HS-27A (cell line): ENCODE data around the gene GJD4.

Experiments
- DNase-seq: peaks from one replicate; pipeline ENCODE4 v3.0.0-alpha.2; 2012; ENCODE audit warnings: low read depth, missing footprints

GJD4 gene

GRCh38 chr10:35579116-35579515 lies 26.0 kb upstream of the GJD4 start:
- DNase-seq, result no peak

GRCh38 chr10:35579726-35580422 lies 25.3 kb upstream of the GJD4 start:
- no peak for DNase-seq

GRCh38 chr10:35580423-35580770 lies 24.7 kb upstream of the GJD4 start:
- no peak for DNase-seq

- no peak for DNase-seq
Measured at GRCh38 chr10:35581655-35582054, 23.5 kb upstream of the GJD4 start.

DNA sequence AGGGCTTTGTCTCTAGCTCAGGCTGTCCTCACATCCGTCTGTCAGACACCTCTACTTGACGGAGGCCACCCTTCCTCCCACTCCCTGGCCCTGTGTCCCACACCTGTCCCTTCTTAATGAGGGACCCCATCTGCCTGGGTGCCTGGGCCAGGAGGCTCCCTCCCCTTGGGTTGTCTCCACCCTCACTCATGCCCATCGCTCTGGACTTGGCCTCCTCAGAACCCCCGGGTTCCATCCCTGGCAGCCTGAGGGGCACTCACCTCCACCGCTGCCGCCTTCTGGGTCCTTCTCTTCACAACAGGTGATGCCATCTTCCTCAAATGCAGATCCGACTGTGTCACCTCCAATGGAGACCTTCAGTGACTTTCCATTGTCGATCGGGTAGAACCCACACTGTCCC lies 20.2 kb upstream of the GJD4 start:
- DNase-seq, result no peak

DNA sequence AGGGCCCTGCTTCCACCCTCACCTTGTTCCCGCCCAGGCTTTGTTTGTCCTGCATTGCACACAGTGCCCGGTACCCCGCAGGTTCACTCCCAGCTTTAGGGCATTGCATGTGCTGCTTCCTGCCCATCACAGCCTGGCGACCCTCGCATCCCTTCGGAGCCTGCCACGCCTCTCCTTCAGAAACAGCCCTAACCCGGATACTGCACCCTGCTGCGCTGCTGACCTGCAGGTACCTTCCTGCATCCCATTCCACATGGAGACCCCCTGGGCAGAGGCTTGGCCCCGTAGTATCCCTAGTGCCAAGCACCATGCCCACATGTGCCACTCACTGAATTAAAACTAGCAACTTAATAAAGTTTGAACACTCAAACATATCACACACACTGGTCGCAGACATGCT lies 19.8 kb upstream of the GJD4 start:
- no peak for DNase-seq

DNA sequence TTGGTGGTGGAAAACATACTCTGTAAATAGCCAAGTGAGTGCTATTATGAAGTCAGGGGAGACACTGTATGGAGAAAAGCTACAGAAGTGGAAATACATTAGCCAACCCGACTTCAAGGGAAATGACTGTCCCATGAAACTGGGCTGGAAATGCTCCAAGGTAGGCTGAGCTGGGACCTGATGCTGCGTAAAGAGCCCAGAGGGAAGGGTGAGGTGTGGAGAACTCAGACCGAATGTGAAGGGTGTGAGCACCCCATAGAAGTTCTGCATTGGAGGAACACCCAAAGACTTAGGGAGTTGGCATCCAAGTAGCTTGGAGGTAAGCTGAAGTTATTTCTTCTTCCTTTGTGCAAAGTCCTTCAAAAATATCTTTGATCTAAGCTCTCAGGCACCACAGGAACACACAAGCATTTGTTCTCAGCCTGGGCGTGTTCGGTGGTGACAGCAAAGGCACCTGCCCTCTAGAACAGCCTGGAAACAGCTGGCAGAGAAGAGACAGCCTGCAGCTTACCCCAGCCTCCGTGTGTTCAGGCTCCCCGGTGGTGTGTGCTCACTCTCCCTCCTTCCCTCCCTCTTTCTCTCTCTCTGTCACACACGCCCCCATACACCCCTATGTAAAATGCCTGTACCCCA lies 19.1 kb upstream of the GJD4 start:
- no peak for DNase-seq

DNA sequence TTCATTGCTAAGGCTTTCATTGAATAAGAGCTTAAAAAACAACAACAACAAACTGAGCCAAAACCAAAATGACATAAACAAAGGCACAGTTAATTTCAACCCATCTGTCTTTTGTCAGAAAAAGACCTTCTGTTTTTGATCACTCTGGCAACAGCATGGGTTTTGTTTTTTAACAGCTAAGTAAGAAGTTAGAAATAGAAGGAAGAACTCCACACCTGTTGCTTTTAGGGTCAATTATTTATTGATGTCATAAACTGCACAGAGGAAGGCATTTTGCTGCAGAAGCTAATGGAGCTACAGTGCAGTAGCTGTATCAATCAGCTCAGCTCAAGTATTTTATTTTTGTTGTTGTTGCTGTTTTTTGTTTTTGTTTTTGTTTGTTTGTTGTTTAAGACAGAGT lies 16.3 kb upstream of the GJD4 start:
- no peak for DNase-seq

- DNase-seq, result no peak
Measured at GRCh38 chr10:35592441-35592840, 12.7 kb upstream of the GJD4 start.

DNA sequence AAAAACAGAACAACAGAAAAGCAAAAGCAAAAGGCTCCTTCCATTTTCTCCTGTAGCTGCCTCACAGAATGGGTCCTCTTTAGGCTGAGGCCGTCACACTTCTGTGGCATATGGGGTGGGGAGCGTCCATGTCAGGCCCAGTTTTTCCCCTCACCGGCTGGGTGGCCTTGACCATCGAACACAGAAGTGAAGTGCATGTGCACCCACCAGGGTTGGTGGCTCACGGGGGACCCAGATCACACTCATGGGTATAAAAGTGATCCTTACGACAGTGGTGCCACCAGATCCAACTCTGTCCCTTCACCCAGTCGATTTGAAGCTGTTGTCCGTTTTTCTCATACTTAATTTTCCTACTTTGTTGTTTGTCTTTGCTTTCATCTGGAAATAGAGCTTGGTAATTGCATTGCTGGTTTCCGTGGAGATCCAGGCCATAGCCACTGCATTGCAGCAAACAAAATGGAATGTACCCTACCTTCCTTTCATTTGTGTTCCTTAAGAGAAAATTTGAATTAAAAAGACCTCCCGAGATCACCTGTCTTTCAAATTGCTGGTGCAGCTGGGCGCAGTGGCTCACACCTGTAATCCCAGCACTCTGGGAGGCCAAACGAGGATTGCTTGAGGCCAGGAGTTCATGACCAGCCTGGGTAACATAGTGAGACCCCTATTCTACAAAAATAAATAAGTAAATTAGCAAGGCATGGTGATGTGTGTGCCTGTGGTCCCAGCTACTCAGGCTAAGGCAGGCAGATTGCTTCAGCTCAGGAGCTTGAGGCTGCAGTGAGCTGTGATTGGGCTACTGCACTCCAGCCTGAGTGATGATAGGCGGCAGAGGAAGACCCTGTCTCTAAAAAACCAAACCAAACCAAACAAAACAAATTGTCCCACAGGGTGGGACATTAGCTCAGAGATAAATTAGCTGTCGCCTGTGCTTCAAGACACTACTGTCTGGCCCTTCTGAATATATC lies 10.7 kb upstream of the GJD4 start:
- DNase-seq, result no peak

DNA sequence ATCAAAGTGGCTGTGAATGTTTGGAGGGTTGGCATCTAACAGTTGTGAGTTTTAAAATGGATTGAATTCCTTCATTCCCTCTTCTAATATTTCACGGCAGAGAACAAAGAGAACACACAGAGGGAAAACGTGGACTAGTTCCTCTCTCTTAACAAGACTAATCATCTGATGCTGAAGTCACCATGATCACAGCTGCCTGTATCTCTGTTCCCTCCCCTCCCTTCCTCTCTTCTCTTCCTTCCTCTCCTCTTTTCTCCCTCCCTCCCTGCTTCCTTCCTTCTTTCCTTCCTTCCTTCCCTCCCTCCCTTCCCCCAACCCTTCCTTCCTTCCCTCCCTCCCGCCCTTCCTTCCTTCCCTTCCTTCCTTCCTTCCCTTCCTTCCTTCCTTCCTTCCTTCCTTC lies 10.0 kb upstream of the GJD4 start:
- no peak for DNase-seq

DNA sequence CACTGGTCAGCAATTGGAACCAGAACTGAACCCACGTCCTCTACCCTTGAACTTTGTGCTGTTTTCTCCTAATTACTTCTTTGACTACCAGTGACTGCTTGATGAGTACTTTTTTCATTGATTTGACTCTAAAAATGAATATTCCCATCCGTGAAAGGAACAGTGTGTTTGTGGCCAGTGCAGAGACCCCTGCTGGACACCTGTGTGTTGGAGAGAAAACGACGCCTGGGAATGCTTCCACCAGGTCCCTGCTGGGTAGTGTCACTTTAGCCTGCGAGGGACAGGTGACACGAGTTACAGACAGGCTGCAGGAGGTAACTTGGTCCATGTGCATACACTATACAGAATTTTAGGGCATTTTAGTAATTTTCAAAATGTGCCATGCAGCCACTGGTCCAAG lies 6.8 kb upstream of the GJD4 start:
- DNase-seq, result no peak

GRCh38 chr10:35600193-35600592 lies 4.9 kb upstream of the GJD4 start:
- no peak for DNase-seq

DNA sequence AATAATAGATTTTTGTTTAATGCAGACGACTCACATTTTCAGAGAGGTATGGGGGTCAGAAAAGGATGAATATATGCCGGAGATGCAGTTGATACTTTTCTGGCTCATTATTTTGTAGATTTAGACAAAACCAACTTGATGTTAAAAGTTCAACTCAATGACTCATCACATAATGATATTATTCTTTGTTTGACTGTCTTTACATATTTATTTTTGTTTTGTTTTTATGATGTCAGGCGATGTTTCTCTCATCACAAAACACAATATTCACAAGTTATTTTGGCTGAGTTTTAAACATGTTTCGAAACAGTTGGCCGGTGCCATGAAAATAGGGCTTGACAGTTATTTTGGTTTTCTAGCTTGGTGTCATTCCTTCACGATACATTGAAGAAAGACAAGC lies 1.3 kb downstream of the GJD4 start:
- DNase-seq, result no peak

DNA sequence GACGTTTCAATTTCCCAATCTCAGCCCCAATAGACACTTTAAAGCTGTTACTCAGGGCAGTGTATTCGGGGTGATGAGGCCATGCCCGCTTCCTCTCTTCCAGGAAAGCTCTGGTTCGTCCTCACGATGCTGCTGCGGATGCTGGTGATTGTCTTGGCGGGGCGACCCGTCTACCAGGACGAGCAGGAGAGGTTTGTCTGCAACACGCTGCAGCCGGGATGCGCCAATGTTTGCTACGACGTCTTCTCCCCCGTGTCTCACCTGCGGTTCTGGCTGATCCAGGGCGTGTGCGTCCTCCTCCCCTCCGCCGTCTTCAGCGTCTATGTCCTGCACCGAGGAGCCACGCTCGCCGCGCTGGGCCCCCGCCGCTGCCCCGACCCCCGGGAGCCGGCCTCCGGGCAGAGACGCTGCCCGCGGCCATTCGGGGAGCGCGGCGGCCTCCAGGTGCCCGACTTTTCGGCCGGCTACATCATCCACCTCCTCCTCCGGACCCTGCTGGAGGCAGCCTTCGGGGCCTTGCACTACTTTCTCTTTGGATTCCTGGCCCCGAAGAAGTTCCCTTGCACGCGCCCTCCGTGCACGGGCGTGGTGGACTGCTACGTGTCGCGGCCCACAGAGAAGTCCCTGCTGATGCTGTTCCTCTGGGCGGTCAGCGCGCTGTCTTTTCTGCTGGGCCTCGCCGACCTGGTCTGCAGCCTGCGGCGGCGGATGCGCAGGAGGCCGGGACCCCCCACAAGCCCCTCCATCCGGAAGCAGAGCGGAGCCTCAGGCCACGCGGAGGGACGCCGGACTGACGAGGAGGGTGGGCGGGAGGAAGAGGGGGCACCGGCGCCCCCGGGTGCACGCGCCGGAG lies 2.6 kb downstream of the GJD4 start:
- no peak for DNase-seq

DNA sequence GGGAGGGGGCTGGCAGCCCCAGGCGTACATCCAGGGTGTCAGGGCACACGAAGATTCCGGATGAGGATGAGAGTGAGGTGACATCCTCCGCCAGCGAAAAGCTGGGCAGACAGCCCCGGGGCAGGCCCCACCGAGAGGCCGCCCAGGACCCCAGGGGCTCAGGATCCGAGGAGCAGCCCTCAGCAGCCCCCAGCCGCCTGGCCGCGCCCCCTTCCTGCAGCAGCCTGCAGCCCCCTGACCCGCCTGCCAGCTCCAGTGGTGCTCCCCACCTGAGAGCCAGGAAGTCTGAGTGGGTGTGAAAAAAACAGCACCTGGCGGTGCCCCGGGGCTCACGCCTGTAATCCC lies 3.2 kb downstream of the GJD4 start:
- DNase-seq, result no peak

GRCh38 chr10:35611750-35612149 lies 6.6 kb downstream of the GJD4 start:
- no peak for DNase-seq

DNA sequence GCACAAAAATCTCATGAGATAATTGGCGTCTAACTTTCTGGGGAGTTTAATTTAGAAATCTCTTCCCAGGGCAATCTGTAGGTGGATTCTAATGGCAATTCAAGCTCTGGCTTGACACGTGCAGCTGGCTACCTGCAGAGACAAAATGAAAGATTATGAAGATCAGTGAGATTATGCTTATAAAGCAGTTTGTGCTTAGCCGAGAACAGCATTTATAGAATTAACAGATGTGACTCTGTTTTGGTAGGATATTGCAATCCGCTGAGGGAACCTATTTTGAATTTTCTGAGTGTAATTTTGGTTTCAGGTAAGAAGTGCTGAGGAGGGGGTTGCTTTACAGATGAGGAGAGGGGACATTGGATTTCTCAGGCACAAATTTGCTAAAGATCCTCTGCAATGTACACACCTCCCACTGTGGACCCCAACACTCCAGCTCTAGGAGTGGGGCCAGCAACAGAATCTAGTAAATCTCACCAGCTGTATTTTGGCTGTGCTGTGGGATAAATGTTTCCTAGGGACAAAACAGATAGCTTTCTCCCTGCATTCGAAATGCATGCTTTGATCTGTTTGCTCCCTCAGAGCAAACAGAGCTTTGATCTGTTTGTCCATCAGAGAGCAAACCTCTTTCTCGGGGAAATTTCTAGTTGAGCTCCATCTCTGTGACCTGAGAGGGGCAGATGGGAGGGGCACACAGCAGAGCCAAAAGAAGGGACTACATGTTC lies 7.4 kb downstream of the GJD4 start:
- no peak for DNase-seq

DNA sequence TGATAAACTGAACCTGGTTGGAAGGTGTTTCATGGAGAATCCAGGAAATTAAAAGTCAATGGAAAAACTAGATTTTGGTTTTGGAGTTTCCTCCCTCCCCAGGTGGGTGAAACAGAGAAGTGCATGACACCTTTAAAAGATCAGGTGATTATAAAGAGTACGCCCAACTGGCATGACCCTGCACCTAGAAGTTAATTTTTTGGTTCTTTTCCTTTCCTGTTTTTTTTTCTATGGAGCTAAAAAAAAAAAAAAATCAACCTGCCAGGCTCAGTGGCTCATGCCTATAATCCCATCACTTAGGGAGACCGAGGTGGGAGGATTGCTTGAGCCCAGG lies 7.9 kb downstream of the GJD4 start:
- DNase-seq, result no peak

- DNase-seq, result no peak
Measured at GRCh38 chr10:35613597-35614226, 8.6 kb downstream of the GJD4 start.

GRCh38 chr10:35614312-35614711 lies 9.2 kb downstream of the GJD4 start:
- DNase-seq, result no peak
